ENCODE results near the gene GRK1. TPM values are rescaled to one million over a fixed set of nuclear protein-coding genes. Genes with fewer than 3 reads are reported as not detected.

GRK1 gene
- total and polyA plus RNA-seq, 8 donors: 0.02 to 0.04 TPM; not detected in 6

- Histone ChIP-seq H3K27me3 (no peaks in the 10 kb centered on the region), H3K36me3 (no peaks in the 10 kb centered on the region), H3K9me3 (no peaks in the 10 kb centered on the region), H3K4me1 (peaks cover under 1 to 7% (median 5%) of the 10 kb centered on the region in 3 donors), H3K4me3 (no peak overlapping the region), H3K27ac (no peak overlapping the region)
- FAIRE-seq (no peak), ATAC-seq (no peak), DNase-seq (no peak)
- TF ChIP-seq CTCF (IDR thresholded peaks at IDR 0.05): no peak
- intact Hi-C loops (cut with DNase I): no loop called here
- 65 to 82% methylated on average over 11 of the region's 11 CpGs for WGBS, 2 donors
These were observed 86.2 kb downstream of the GRK1 start for GRCh38 chr13:113753171-113753570.

- Histone ChIP-seq H3K36me3 (no peaks in the 10 kb centered on the region), H3K4me1 (peaks cover 4 to 13% (median 9%) of the 10 kb centered on the region in 3 donors), H3K4me3 (no peak overlapping the region), H3K27ac (no peak overlapping the region), H3K9me3 (no peaks in the 10 kb centered on the region), H3K27me3 (no peaks in the 10 kb centered on the region)
- DNase-seq (peak in 1 of 6 donors; percentile 29), FAIRE-seq (no peak), ATAC-seq (no peak)
- intact Hi-C loops (cut with DNase I): no loop called here
- no peak for TF ChIP-seq CTCF (IDR thresholded peaks at IDR 0.05)
- WGBS, 2 donors: 66 to 77% methylated on average over 7 of the region's 7 CpGs
These were observed 87.2 kb downstream of the GRK1 start for GRCh38 chr13:113754242-113754641.

DNA sequence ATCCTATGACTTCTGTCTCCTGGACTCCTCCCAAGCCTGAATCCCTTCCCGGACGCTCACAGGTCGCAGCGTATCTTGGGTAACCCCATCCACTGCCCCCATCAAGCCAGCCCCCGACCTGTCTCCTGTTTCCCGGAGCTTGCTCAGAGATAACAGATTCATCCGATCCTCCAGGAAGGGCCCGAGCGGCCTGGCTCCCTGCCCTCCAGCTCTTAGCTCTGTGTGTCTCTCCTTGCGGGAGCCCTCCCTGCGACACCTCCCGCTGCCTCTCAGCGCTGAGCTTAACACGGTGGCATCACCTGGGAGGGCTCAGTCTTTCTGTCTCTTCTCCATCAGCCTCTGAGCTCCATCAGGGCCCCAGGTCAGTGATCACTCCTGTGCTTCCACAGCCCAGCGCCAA, 87.7 kb downstream of the GRK1 start:
- H3K9me3 ChIP-seq: no peaks in the 10 kb centered on the region
- FAIRE-seq (no peak), ATAC-seq (no peak), DNase-seq (peak in 1 of 6 donors; percentile 43)
- WGBS, 2 donors: 77 to 83% methylated on average over 15 of the region's 15 CpGs
- H3K4me1 ChIP-seq: peaks cover 4 to 13% (median 9%) of the 10 kb centered on the region in 3 donors
- H3K36me3 ChIP-seq: no peaks in the 10 kb centered on the region
- H3K27ac ChIP-seq: no peak overlapping the region
- TF ChIP-seq CTCF (IDR thresholded peaks at IDR 0.05): no peak
- H3K27me3 ChIP-seq: no peaks in the 10 kb centered on the region
- intact Hi-C loops (cut with DNase I): no loop called here
- H3K4me3 ChIP-seq: no peak overlapping the region

- Histone ChIP-seq H3K4me1 (peaks cover 4 to 13% (median 9%) of the 10 kb centered on the region in 3 donors), H3K36me3 (no peaks in the 10 kb centered on the region), H3K4me3 (no peak overlapping the region), H3K27me3 (peaks cover 0 to 5% (median 0%) of the 10 kb centered on the region in 4 donors), H3K9me3 (no peaks in the 10 kb centered on the region), H3K27ac (no peak overlapping the region)
- ATAC-seq: no peak
- DNase-seq: peak in 1 of 6 donors; percentile 40
- intact Hi-C loops (cut with DNase I): no loop called here
- FAIRE-seq: no peak
- 85 to 94% methylated on average over 20 of the region's 20 CpGs for WGBS, 2 donors
- TF ChIP-seq CTCF (IDR thresholded peaks at IDR 0.05): no peak
These were observed 89.5 kb downstream of the GRK1 start for GRCh38 chr13:113756441-113757097.

All from pancreas (tissue), 10 donors.